Gastrocnemius medialis (tissue), 4 donors: ENCODE data around the gene LPIN3. TPM values are rescaled to one million over a fixed set of nuclear protein-coding genes. Genes with fewer than 3 reads are reported as not detected.
"Not testable (repeated sequence)": the region's sequence is repeated elsewhere in the genome, so short reads cannot be mapped to it uniquely, and the experiment has no call there.

Source experiments
- ATAC-seq, 2 donors: fragments of 150-250 bp; one replicate each; pipeline ENCODE4 v1.9.1; 2016
- DNase-seq, 2 donors: peaks; one replicate each; pipeline ENCODE4 v3.0.0-alpha.2; 2019
- H3K27ac ChIP-seq, 4 donors: fragments of 200-600 bp; sonication (generic); 1 replicate in 1 of 4; 2 replicates in 3 of 4; pipeline ENCODE4 v1.5.1; 2016 to 2018; ENCODE audit warnings: mild to moderate bottlenecking in 2 of 4, moderate library complexity in 1 of 4
- H3K27me3 ChIP-seq, 3 donors: fragments of 200-600 bp; sonication (generic) in 2 of 3; 1 replicate in 1 of 3; 2 replicates in 2 of 3; pipeline versions ENCODE4 v1.5.1 to v1.6.0; 2016 to 2019; ENCODE audit warnings: mild to moderate bottlenecking in 1 of 3, moderate library complexity in 1 of 3
- H3K36me3 ChIP-seq, 2 donors: fragments of 200-600 bp; sonication (generic) in 1 of 2; one replicate each; pipeline ENCODE4 v1.5.1; 2017 to 2018
- H3K4me1 ChIP-seq, 2 donors: fragments of 200-600 bp; sonication (generic) in 1 of 2; one replicate each; pipeline ENCODE4 v1.5.1; 2016 to 2017; ENCODE audit warnings: mild to moderate bottlenecking in 2 of 2
- H3K4me3 ChIP-seq, 4 donors: fragments of 200-600 bp; sonication (generic) in 3 of 4; 1 replicate in 1 of 4; 2 replicates in 3 of 4; pipeline ENCODE4 v1.5.1; 2016 to 2019; ENCODE audit warnings: mild to moderate bottlenecking in 2 of 4
- H3K9me3 ChIP-seq, 3 donors: fragments of 200-600 bp; sonication (generic) in 2 of 3; 1 replicate in 1 of 3; 2 replicates in 2 of 3; pipeline ENCODE4 v1.5.1; 2016 to 2019
- POLR2A ChIP-seq, 2 donors: fragments of 450-650 bp; IDR thresholded peaks; one replicate each; pipeline ENCODE4 v1.6.1; 2017; ENCODE audit warnings: antibody characterized with exemption in 2 of 2, mild to moderate bottlenecking in 2 of 2, moderate library complexity in 2 of 2
- in situ Hi-C, 4 donors: fragments of 200-750 bp; cut with MboI; loops; one replicate each; pipeline versions ENCODE4 v1.15.0 to v1.8.0; 2017; ENCODE audit warnings: low sequenced_read_pairs in 4 of 4
- intact Hi-C: fragments of 100-400 bp; cut with DNase I; formaldehyde crosslinking; loops from one replicate; pipeline ENCODE4 v1.15.1; 2023; ENCODE audit warnings: low total_unique reads
- total RNA-seq, 4 donors: library from RNA; depleted of rRNA; stranded (reverse); fragments of >200 nt; gene quantifications; one replicate each; pipeline versions ENCODE4 v1.1.0 to v1.2.3, GENCODE V29; 2016
- TF ChIP-seq, protein P1 (sequence below), 5 experiments: fragments of 450-650 bp in 3 of 5; fragments of 200-600 bp in 2 of 5; sonication (generic) in 2 of 5; IDR thresholded peaks in 4 of 5; conservative IDR thresholded peaks in 1 of 5; 1 replicate in 4 of 5; 2 replicates in 1 of 5; pipeline ENCODE4 v1.5.1; 2016 to 2019; ENCODE audit warnings: antibody characterized with exemption in 5 of 5, mild to moderate bottlenecking in 3 of 5, moderate library complexity in 3 of 5

LPIN3 gene
- total RNA-seq, 4 donors from 2014 or later = 0.56 to 2.4 (median 1.1) TPM

- Histone ChIP-seq H3K4me3 (no peak overlapping the region), H3K4me1 (peaks cover 47 to 50% of the 10 kb centered on the region in 2 donors)
Measured at GRCh38 chr20:41307021-41307420, 33.6 kb upstream of the LPIN3 start.

GRCh38 chr20:41308290-41308711, 32.3 kb upstream of the LPIN3 start:
- intact Hi-C loops = no loop called here
- TF ChIP-seq, protein P1, sequence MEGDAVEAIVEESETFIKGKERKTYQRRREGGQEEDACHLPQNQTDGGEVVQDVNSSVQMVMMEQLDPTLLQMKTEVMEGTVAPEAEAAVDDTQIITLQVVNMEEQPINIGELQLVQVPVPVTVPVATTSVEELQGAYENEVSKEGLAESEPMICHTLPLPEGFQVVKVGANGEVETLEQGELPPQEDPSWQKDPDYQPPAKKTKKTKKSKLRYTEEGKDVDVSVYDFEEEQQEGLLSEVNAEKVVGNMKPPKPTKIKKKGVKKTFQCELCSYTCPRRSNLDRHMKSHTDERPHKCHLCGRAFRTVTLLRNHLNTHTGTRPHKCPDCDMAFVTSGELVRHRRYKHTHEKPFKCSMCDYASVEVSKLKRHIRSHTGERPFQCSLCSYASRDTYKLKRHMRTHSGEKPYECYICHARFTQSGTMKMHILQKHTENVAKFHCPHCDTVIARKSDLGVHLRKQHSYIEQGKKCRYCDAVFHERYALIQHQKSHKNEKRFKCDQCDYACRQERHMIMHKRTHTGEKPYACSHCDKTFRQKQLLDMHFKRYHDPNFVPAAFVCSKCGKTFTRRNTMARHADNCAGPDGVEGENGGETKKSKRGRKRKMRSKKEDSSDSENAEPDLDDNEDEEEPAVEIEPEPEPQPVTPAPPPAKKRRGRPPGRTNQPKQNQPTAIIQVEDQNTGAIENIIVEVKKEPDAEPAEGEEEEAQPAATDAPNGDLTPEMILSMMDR (IDR thresholded peaks at IDR 0.05 in 4 of 5, conservative IDR thresholded peaks at IDR 0.05 in 1 of 5) = no peak
- no peak for TF ChIP-seq POLR2A (IDR thresholded peaks at IDR 0.05)
- in situ Hi-C loops = no loop called here
- Histone ChIP-seq H3K4me3 (no peak overlapping the region), H3K4me1 (peaks cover 55 to 57% of the 10 kb centered on the region in 2 donors), H3K36me3 (no peaks in the 10 kb centered on the region), H3K27me3 (no peaks in the 10 kb centered on the region), H3K9me3 (no peaks in the 10 kb centered on the region), H3K27ac (peak overlapping the region; percentile 12 to 61 (median 25))
- DNase-seq = no peak
- ATAC-seq = peak in 1 of 2 donors; percentile 23

More at GRCh38 chr20:41307021-41307420, 33.6 kb upstream of the LPIN3 start:
- ATAC-seq = no peak
- Histone ChIP-seq H3K9me3 (no peaks in the 10 kb centered on the region), H3K36me3 (no peaks in the 10 kb centered on the region), H3K27me3 (no peaks in the 10 kb centered on the region), H3K27ac (no peak overlapping the region)
- no peak for DNase-seq
- TF ChIP-seq, protein P1 (IDR thresholded peaks at IDR 0.05 in 4 of 5, conservative IDR thresholded peaks at IDR 0.05 in 1 of 5) = no peak
- TF ChIP-seq POLR2A (IDR thresholded peaks at IDR 0.05) = no peak
- intact Hi-C loops (no loop called here), in situ Hi-C loops (no loop called here)

- H3K4me3 ChIP-seq = no peak overlapping the region
- H3K27ac ChIP-seq = peak overlapping the region; percentile 16 to 61 (median 42)
- intact Hi-C loops (no loop called here), in situ Hi-C loops (no loop called here)
- DNase-seq (no peak), ATAC-seq (no peak)
- H3K9me3 ChIP-seq = no peaks in the 10 kb centered on the region
- no peaks in the 10 kb centered on the region for H3K36me3 ChIP-seq
- H3K27me3 ChIP-seq = no peaks in the 10 kb centered on the region
- TF ChIP-seq, protein P1 (IDR thresholded peaks at IDR 0.05 in 4 of 5, conservative IDR thresholded peaks at IDR 0.05 in 1 of 5) = no peak
- TF ChIP-seq POLR2A (IDR thresholded peaks at IDR 0.05) = no peak
- H3K4me1 ChIP-seq = peaks cover 55 to 56% of the 10 kb centered on the region in 2 donors
Measured at GRCh38 chr20:41308726-41309413, 31.8 kb upstream of the LPIN3 start.

DNA sequence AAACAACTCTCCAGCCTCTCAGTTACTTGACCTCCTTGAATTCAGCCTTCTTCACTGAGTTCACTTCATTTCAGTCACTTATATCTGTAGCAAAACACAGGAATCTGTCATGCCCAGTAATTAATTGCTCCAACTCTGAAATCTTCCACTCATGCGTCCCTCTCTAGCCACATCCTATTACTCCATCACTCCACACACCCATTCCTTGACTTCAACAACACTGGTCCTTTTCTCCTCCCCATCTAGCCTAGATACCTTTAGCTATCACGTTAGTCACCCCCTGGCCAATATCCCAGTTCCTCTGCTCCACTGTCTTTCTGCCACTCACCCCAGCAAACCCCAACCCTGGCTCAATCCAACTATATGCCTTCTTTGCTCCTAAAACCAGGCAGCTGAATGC, 30.8 kb upstream of the LPIN3 start:
- H3K27ac ChIP-seq = peak overlapping the region in 3 of 4 donors; percentile 34 to 61 (median 50)
- peaks cover 55 to 56% of the 10 kb centered on the region in 2 donors for H3K4me1 ChIP-seq
- no peaks in the 10 kb centered on the region for H3K27me3 ChIP-seq
- no peak for DNase-seq
- H3K9me3 ChIP-seq = no peaks in the 10 kb centered on the region
- H3K4me3 ChIP-seq = no peak overlapping the region
- intact Hi-C loops = loop anchor here (10.0 kb wide), 1 partner anchor 385 kb away; no protein-coding TSS in a partner anchor
- TF ChIP-seq, protein P1 (IDR thresholded peaks at IDR 0.05 in 4 of 5, conservative IDR thresholded peaks at IDR 0.05 in 1 of 5) = no peak
- TF ChIP-seq POLR2A (IDR thresholded peaks at IDR 0.05) = no peak
- no peaks in the 10 kb centered on the region for H3K36me3 ChIP-seq
- in situ Hi-C loops = no loop called here
- ATAC-seq = no peak

DNA sequence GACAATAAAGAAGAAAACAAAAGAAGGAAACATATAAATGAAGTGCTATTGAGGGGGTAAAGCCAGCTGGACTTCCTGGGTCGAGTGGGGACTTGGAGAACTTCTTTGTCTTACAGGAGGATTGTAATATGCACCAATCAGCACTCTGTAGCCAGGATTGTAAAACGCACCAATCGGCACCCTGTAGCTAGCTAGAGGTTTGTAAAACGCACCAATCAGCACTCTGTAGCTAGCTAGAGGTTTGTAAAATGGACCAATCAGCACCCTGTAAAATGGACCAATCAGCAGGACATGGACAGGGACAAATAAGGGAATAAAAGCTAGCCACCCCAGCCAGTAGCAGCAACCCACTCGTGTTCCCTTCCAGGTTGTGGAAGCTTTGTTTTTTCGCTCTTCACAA, 28.6 kb upstream of the LPIN3 start:
- H3K9me3 ChIP-seq, H3K4me3 ChIP-seq, in situ Hi-C loops, DNase-seq, H3K27me3 ChIP-seq, ATAC-seq, H3K27ac ChIP-seq, H3K36me3 ChIP-seq: not testable (repeated sequence)
- peaks cover 61 to 64% of the 10 kb centered on the region in 2 donors for H3K4me1 ChIP-seq
- intact Hi-C loops = loop anchor here (10.0 kb wide), 1 partner anchor 383 kb away; no protein-coding TSS in a partner anchor
